NCI-H2107 treated with DMSO at 0.1 percent for 48 hours (cell line): ENCODE data around the gene LRMDA.

ENCODE experiments used
- DNase-seq: peaks from one replicate; lab custom pipeline; 2025; ENCODE audit not compliant: unreplicated experiment; lab: John Stamatoyannopoulos, UW

The LRMDA gene

GRCh38 chr10:75884808-75885207 lies 453.4 kb downstream of the LRMDA start:
- DNase-seq, result no peak

- no peak for DNase-seq
Observed at GRCh38 chr10:75887369-75887768, 455.9 kb downstream of the LRMDA start.

GRCh38 chr10:75887992-75888680 lies 456.7 kb downstream of the LRMDA start:
- DNase-seq, result no peak

- DNase-seq, result no peak
Observed at GRCh38 chr10:75889051-75889450, 457.6 kb downstream of the LRMDA start.

- no peak for DNase-seq
Observed at GRCh38 chr10:75894761-75895160, 463.3 kb downstream of the LRMDA start.

- DNase-seq, result no peak
Observed at GRCh38 chr10:75895259-75895658, 463.8 kb downstream of the LRMDA start.

- DNase-seq, result no peak
Observed at GRCh38 chr10:75899816-75900390, 468.5 kb downstream of the LRMDA start.

- DNase-seq, result no peak
Observed at GRCh38 chr10:75902816-75903215, 471.4 kb downstream of the LRMDA start.

- no peak for DNase-seq
Observed at GRCh38 chr10:75904499-75905283, 473.3 kb downstream of the LRMDA start.

- no peak for DNase-seq
Observed at GRCh38 chr10:75905490-75905889, 474.1 kb downstream of the LRMDA start.

- no peak for DNase-seq
Observed at GRCh38 chr10:75910032-75910431, 478.6 kb downstream of the LRMDA start.

GRCh38 chr10:75911426-75911825 lies 480.0 kb downstream of the LRMDA start:
- DNase-seq, result no peak

GRCh38 chr10:75916906-75917305 lies 485.5 kb downstream of the LRMDA start:
- DNase-seq, result no peak

- DNase-seq, result no peak
Observed at GRCh38 chr10:75919913-75920312, 488.5 kb downstream of the LRMDA start.

GRCh38 chr10:75922435-75922834 lies 491.0 kb downstream of the LRMDA start:
- no peak for DNase-seq

GRCh38 chr10:75924309-75924902 lies 493.0 kb downstream of the LRMDA start:
- DNase-seq, result no peak

- no peak for DNase-seq
Observed at GRCh38 chr10:75925999-75926398, 494.6 kb downstream of the LRMDA start.

- DNase-seq, result no peak
Observed at GRCh38 chr10:75926763-75927162, 495.3 kb downstream of the LRMDA start.

GRCh38 chr10:75928231-75928630 lies 496.8 kb downstream of the LRMDA start:
- no peak for DNase-seq

GRCh38 chr10:75929630-75930161 lies 498.3 kb downstream of the LRMDA start:
- no peak for DNase-seq

- DNase-seq, result no peak
Observed at GRCh38 chr10:75932921-75933320, 501.5 kb downstream of the LRMDA start.

GRCh38 chr10:75935240-75935639 lies 503.8 kb downstream of the LRMDA start:
- DNase-seq, result no peak
